Measurements from ENCODE around the gene PCBP3. TPM values are rescaled to one million over a fixed set of nuclear protein-coding genes. Genes with fewer than 3 reads are reported as not detected.

Gene PCBP3
- total RNA-seq, 1 experiment from 2014 or later: not detected

DNA sequence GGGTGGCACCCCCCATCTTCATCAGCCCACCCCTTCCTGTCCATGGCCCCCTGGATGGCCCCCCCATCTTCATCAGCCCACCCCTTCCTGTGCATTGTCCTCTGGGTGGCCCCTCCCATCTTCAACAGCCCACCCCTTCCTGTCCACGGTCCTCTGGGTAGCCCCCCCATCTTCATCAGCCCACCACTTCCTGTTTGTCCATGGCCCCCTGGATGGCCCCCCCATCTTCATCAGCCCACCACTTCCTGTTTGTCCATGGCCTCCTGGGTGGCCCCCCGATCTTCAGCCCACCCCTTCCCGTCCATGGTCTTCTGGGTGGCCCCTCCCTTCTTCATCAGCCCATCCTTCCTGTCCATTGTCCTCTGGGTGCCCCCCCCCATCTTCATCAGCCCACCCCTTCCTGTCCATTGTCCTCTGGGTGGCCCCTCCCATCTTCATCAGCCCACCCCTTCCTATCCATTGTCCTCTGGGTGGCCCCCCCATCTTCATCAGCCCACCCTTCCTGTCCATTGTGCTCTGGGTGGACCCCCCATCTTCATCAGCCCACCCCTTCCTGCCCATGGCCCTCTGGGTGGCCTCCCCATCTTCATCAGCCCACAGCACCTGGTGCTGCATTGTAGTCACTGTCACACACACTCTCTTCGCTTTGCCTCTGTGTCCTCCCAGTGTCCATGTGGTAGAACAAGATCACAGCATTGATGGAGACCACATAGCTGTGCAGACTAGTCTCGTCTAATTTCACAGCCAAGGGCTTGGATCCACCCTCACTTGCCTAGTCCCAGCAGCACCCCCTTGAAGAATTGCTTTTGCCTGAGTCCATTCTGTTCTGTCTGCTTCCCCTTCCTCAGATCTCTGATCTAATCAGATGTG is 95.9 kb downstream of the PCBP3 start:
- H3K27ac ChIP-seq: no peak overlapping the region
- CTCF ChIA-PET: no interaction called here
- intact Hi-C loops (cut with micrococcal nuclease; ENCODE audit: unreplicated experiment): no loop called here
- H4K20me1 ChIP-seq (ENCODE audit: insufficient read depth): no peaks in the 10 kb centered on the region
- H3K27me3 ChIP-seq (ENCODE audit: insufficient read depth, low read depth): peaks cover 29% of the 10 kb centered on the region
- H3K4me1 ChIP-seq (replicated peaks; ENCODE audit: insufficient read depth): no peaks in the 10 kb centered on the region
- no peaks in the 10 kb centered on the region for H3F3A ChIP-seq (ENCODE audit: insufficient read depth, low read depth)
- no peak overlapping the region for H2AFZ ChIP-seq
- no peak for TF ChIP-seq EZH2 (IDR thresholded peaks at IDR 0.05; ENCODE audit: low read depth)
- TF ChIP-seq, protein P1, sequence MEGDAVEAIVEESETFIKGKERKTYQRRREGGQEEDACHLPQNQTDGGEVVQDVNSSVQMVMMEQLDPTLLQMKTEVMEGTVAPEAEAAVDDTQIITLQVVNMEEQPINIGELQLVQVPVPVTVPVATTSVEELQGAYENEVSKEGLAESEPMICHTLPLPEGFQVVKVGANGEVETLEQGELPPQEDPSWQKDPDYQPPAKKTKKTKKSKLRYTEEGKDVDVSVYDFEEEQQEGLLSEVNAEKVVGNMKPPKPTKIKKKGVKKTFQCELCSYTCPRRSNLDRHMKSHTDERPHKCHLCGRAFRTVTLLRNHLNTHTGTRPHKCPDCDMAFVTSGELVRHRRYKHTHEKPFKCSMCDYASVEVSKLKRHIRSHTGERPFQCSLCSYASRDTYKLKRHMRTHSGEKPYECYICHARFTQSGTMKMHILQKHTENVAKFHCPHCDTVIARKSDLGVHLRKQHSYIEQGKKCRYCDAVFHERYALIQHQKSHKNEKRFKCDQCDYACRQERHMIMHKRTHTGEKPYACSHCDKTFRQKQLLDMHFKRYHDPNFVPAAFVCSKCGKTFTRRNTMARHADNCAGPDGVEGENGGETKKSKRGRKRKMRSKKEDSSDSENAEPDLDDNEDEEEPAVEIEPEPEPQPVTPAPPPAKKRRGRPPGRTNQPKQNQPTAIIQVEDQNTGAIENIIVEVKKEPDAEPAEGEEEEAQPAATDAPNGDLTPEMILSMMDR (conservative IDR thresholded peaks at IDR 0.05): no peak
- BruUV-seq (replicated peaks): no TSS peak
- no peaks in the 10 kb centered on the region for H3K9me2 ChIP-seq (ENCODE audit: insufficient read depth)
- H3K4me2 ChIP-seq: no peak overlapping the region
- no peaks in the 10 kb centered on the region for H3K9me3 ChIP-seq (ENCODE audit: insufficient read depth, low read depth)
- no peaks in the 10 kb centered on the region for H3K79me2 ChIP-seq (ENCODE audit: low read depth)
- POLR2A ChIA-PET (ENCODE audit: unreplicated experiment): no interaction called here
- no peak for DNase-seq
- H3K4me3 ChIP-seq: no peak overlapping the region
- no peaks in the 10 kb centered on the region for H3K36me3 ChIP-seq (ENCODE audit: low read depth)

DNA sequence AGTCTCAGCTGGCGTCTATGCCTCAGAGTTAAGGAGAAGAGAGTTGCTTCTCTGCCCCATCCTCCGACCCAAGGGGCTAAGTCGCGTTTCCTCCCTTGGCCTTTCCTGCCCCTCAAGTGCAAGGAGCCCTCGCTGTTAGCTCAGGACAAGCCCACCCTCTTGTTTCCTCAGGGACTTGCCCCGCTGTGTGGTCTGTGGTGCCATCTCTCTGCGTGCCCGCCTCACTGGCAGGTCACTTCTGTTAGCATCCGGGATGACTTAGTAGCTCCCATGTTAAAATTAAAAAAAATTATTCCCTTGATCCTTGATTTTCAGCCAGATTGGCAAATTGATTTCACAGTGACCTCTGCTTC is 96.5 kb downstream of the PCBP3 start:
- Histone ChIP-seq H3K4me3 (no peak overlapping the region), H3K27ac (no peak overlapping the region)

DNA sequence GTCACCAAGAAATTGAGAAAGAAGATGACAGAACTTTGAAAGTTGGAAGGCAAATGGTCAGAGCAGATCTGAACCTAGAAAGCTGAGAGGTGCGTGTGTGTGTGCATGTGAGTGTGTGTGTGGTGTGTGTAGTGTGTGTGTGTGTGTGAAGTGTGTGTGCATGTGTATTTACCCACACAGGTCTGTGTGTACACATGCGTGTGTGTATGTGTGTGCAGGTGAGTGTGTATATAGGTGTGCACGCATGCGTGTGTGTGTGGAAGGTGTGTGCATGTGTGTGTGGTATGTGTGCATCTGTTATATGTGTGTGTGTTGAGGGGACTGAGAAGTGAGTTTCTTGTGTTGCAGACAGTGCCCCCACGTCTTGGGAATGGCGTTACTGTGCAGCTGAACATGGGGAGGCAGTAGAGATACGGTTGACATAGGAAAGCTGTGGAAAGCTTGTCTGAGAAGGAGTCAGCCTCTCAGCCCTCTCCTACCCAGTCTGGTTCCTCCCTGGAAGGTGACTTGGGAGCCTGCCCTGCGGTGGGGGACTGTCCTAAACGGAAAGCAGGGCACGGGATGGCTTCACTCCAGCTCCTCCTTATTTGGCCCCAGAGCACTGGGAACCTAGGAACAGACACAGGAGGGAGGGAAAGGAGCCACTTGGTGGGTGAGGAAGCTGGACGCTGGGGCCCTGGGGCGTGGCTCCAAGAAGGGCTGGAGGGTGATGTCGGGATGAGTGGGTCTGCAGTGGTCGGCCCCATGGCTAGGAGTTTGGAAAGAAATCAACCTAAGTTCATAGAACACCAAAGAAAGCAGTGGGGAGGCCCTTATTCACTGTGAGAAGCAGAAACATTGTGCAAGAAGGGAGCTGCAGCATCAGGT is 97.2 kb downstream of the PCBP3 start:
- H3K27me3 ChIP-seq (ENCODE audit: insufficient read depth, low read depth): peaks cover 16% of the 10 kb centered on the region
- H3K79me2 ChIP-seq (ENCODE audit: low read depth): no peaks in the 10 kb centered on the region
- CTCF ChIA-PET: no interaction called here
- H3K27ac ChIP-seq: no peak overlapping the region
- BruUV-seq (replicated peaks): no TSS peak
- H3K9me2 ChIP-seq (ENCODE audit: insufficient read depth): no peaks in the 10 kb centered on the region
- H3K4me1 ChIP-seq (replicated peaks; ENCODE audit: insufficient read depth): no peaks in the 10 kb centered on the region
- no peaks in the 10 kb centered on the region for H3K9me3 ChIP-seq (ENCODE audit: insufficient read depth, low read depth)
- H3F3A ChIP-seq (ENCODE audit: insufficient read depth, low read depth): no peaks in the 10 kb centered on the region
- no peak overlapping the region for H2AFZ ChIP-seq
- DNase-seq: no peak
- no peaks in the 10 kb centered on the region for H4K20me1 ChIP-seq (ENCODE audit: insufficient read depth)
- intact Hi-C loops (cut with micrococcal nuclease; ENCODE audit: unreplicated experiment): no loop called here
- no peak overlapping the region for H3K4me2 ChIP-seq
- TF ChIP-seq, protein P1 (conservative IDR thresholded peaks at IDR 0.05): no peak
- TF ChIP-seq EZH2 (IDR thresholded peaks at IDR 0.05; ENCODE audit: low read depth): no peak
- no peaks in the 10 kb centered on the region for H3K36me3 ChIP-seq (ENCODE audit: low read depth)
- H3K4me3 ChIP-seq: no peak overlapping the region
- POLR2A ChIA-PET (ENCODE audit: unreplicated experiment): no interaction called here

More for the DNA sequence above, 96.5 kb downstream of the PCBP3 start:
- H3F3A ChIP-seq (ENCODE audit: insufficient read depth, low read depth): no peaks in the 10 kb centered on the region
- CTCF ChIA-PET: no interaction called here
- TF ChIP-seq EZH2 (IDR thresholded peaks at IDR 0.05; ENCODE audit: low read depth): no peak
- TF ChIP-seq, protein P1 (conservative IDR thresholded peaks at IDR 0.05): no peak
- peaks cover 23% of the 10 kb centered on the region for H3K27me3 ChIP-seq (ENCODE audit: insufficient read depth, low read depth)
- no TSS peak for BruUV-seq (replicated peaks)
- H3K79me2 ChIP-seq (ENCODE audit: low read depth): no peaks in the 10 kb centered on the region
- no peak for DNase-seq
- H3K4me1 ChIP-seq (replicated peaks; ENCODE audit: insufficient read depth): no peaks in the 10 kb centered on the region
- H2AFZ ChIP-seq: no peak overlapping the region
- intact Hi-C loops (cut with micrococcal nuclease; ENCODE audit: unreplicated experiment): no loop called here
- POLR2A ChIA-PET (ENCODE audit: unreplicated experiment): no interaction called here
- no peaks in the 10 kb centered on the region for H3K9me2 ChIP-seq (ENCODE audit: insufficient read depth)
- no peak overlapping the region for H3K4me2 ChIP-seq
- no peaks in the 10 kb centered on the region for H3K9me3 ChIP-seq (ENCODE audit: insufficient read depth, low read depth)
- H3K36me3 ChIP-seq (ENCODE audit: low read depth): no peaks in the 10 kb centered on the region
- no peaks in the 10 kb centered on the region for H4K20me1 ChIP-seq (ENCODE audit: insufficient read depth)
